GM12878 (cell line): ENCODE measurements around the gene HDX.

Source experiments
- CEBPB ChIP-seq, 2 experiments: fragments of 150-350 bp in 1 of 2; IDR thresholded peaks; 2 replicates each; pipeline ENCODE4 v1.6.1; 2012 to 2014; ENCODE audit warnings: low read depth in 2 of 2, low read length in 2 of 2, borderline replicate concordance in 1 of 2, inconsistent platforms in 1 of 2
- CREM ChIP-seq: IDR thresholded peaks from 2 replicates; pipeline ENCODE4 v1.6.1; 2014; ENCODE audit warnings: antibody characterized with exemption, low read depth
- HDAC2 ChIP-seq: fragments of 200-600 bp; sonication (generic); IDR thresholded peaks from 2 replicates; pipeline ENCODE4 v1.6.1; 2017
- HDAC6 ChIP-seq: fragments of 200-600 bp; sonication (generic); IDR thresholded peaks from one replicate; pipeline ENCODE4 v1.8.0; 2017; ENCODE audit warnings: antibody characterized with exemption; ENCODE audit not compliant: unreplicated experiment
- NR2C2 ChIP-seq: IDR thresholded peaks from 2 replicates; pipeline ENCODE4 v1.6.1; 2011; ENCODE audit warnings: borderline replicate concordance, low read depth; ENCODE audit not compliant: control insufficient read depth, insufficient read length
- PAX8 ChIP-seq: fragments of 450-650 bp; IDR thresholded peaks from 2 replicates; pipeline ENCODE4 v1.6.1; 2017; ENCODE audit warnings: mild to moderate bottlenecking, moderate library complexity
- POLR2A ChIP-seq: IDR thresholded peaks from 2 replicates; pipeline ENCODE4 v1.6.1; 2011; ENCODE audit warnings: low read depth, mild to moderate bottlenecking, low read length
- POLR2AphosphoS5 ChIP-seq: IDR thresholded peaks from 2 replicates; pipeline ENCODE4 v1.6.1; 2011; ENCODE audit warnings: mild to moderate bottlenecking, low read length, inconsistent platforms
- RAD21 ChIP-seq: IDR thresholded peaks from 2 replicates; pipeline ENCODE4 v1.6.1; 2011; ENCODE audit warnings: mild to moderate bottlenecking, low read depth, low read length, moderate library complexity; ENCODE audit not compliant: insufficient read depth
- YY1 ChIP-seq: IDR thresholded peaks from 2 replicates; pipeline ENCODE4 v1.6.1; 2011; ENCODE audit warnings: low read depth, mild to moderate bottlenecking, low read length
- ZBTB11 ChIP-seq: fragments of 450-650 bp; formaldehyde crosslinking; IDR thresholded peaks from 2 replicates; pipeline ENCODE4 v1.5.0; 2022; ENCODE audit warnings: mild to moderate bottlenecking, missing genetic modification characterization
- ZNF24 ChIP-seq: fragments of 450-650 bp; IDR thresholded peaks from 2 replicates; pipeline ENCODE4 v1.6.1; 2017; ENCODE audit warnings: antibody characterized with exemption, mild to moderate bottlenecking
- TF ChIP-seq, protein P1 (sequence below), 3 experiments: IDR thresholded peaks in 2 of 3; conservative IDR thresholded peaks in 1 of 3; 2 replicates each; pipeline ENCODE4 v1.5.1; 2011; ENCODE audit warnings: low read depth in 3 of 3, low read length in 3 of 3, mild to moderate bottlenecking in 3 of 3, control low read depth in 2 of 3, moderate library complexity in 2 of 3, inconsistent platforms in 1 of 3, mixed read lengths in 1 of 3; ENCODE audit not compliant: control insufficient read depth in 2 of 3, insufficient read depth in 1 of 3; ENCODE audit errors: extremely low read depth in 1 of 3
- TF ChIP-seq, protein P2 (sequence below): fragments of 450-650 bp; IDR thresholded peaks from 2 replicates; pipeline ENCODE4 v1.6.1; 2017; ENCODE audit warnings: mild to moderate bottlenecking

- no peak for TF ChIP-seq POLR2A
- TF ChIP-seq ZBTB11 (CRISPR knock-in tag) = no peak
- no peak for TF ChIP-seq HDAC6
- no peak for TF ChIP-seq ZNF24
- TF ChIP-seq, protein P1, sequence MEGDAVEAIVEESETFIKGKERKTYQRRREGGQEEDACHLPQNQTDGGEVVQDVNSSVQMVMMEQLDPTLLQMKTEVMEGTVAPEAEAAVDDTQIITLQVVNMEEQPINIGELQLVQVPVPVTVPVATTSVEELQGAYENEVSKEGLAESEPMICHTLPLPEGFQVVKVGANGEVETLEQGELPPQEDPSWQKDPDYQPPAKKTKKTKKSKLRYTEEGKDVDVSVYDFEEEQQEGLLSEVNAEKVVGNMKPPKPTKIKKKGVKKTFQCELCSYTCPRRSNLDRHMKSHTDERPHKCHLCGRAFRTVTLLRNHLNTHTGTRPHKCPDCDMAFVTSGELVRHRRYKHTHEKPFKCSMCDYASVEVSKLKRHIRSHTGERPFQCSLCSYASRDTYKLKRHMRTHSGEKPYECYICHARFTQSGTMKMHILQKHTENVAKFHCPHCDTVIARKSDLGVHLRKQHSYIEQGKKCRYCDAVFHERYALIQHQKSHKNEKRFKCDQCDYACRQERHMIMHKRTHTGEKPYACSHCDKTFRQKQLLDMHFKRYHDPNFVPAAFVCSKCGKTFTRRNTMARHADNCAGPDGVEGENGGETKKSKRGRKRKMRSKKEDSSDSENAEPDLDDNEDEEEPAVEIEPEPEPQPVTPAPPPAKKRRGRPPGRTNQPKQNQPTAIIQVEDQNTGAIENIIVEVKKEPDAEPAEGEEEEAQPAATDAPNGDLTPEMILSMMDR (IDR thresholded peaks at IDR 0.05 in 2 of 3, conservative IDR thresholded peaks at IDR 0.05 in 1 of 3; ENCODE audit: control insufficient read depth in 2 of 3, extremely low read depth in 1 of 3, insufficient read depth in 1 of 3, low read depth in 3 of 3, low read length in 3 of 3) = no peak
- TF ChIP-seq PAX8 = no peak
- TF ChIP-seq POLR2AphosphoS5 = no peak
- TF ChIP-seq, protein P2, sequence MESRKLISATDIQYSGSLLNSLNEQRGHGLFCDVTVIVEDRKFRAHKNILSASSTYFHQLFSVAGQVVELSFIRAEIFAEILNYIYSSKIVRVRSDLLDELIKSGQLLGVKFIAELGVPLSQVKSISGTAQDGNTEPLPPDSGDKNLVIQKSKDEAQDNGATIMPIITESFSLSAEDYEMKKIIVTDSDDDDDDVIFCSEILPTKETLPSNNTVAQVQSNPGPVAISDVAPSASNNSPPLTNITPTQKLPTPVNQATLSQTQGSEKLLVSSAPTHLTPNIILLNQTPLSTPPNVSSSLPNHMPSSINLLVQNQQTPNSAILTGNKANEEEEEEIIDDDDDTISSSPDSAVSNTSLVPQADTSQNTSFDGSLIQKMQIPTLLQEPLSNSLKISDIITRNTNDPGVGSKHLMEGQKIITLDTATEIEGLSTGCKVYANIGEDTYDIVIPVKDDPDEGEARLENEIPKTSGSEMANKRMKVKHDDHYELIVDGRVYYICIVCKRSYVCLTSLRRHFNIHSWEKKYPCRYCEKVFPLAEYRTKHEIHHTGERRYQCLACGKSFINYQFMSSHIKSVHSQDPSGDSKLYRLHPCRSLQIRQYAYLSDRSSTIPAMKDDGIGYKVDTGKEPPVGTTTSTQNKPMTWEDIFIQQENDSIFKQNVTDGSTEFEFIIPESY = no peak
- TF ChIP-seq CEBPB (IDR thresholded peaks at IDR 0.05; ENCODE audit: borderline replicate concordance in 1 of 2, low read depth in 2 of 2, low read length in 2 of 2) = no peak
- no peak for TF ChIP-seq RAD21
- no peak for TF ChIP-seq YY1
- TF ChIP-seq CREM = no peak
- TF ChIP-seq NR2C2 = no peak
- no peak for TF ChIP-seq HDAC2
These were observed 87.1 kb downstream of the HDX start for GRCh38 chrX:84415140-84415539.
